NOMO-1 treated with dmso at 0.1 percent for 144 hours (cell line): ENCODE measurements around the gene HDAC9.
"Not testable (repeated sequence)": the region's sequence is repeated elsewhere in the genome, so short reads cannot be mapped to it uniquely, and the experiment has no call there.

ENCODE experiments used
- DNase-seq: peaks from one replicate; lab custom pipeline; 2025; ENCODE audit not compliant: unreplicated experiment; lab: John Stamatoyannopoulos, UW

Gene HDAC9

GRCh38 chr7:18936265-18936664, 440.7 kb downstream of the HDAC9 start:
- DNase-seq: no peak

DNA sequence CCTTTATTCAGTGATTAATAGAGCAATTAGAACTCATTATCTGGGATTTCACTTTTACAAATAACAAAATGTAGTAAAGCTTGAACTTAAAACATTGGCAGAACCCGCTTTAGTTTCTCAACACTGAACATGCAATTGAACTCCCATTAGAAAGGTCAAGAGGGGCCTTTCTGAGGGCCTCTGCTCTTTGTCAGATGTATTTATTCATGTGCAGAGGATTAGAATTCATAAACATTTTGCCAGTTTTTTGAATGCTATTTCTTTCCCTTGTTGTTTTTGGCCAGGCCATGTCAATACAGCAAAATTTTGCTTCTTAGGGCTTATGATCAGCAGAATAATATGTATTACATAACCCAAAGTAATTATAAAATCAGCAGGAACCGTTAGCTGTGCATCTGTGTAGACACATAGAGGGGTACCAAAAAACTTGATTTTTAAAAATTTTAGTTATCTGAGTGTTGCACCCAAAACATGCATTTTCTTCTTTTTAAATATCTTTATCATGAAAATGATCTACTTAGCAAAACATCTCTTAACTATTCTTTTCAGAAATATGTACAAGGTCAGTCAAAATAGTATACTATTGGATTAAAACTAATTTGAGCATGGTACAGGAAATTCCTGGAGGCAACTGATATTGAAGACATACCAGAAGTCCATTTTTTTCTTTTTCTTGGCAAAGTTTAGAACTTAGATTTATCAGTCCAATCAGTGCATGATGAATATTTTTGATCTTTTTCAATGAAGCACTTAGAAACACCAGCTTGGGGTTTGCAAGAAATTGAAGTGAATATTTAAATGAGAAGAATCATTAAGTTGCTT, 444.4 kb downstream of the HDAC9 start:
- DNase-seq: no peak

DNA sequence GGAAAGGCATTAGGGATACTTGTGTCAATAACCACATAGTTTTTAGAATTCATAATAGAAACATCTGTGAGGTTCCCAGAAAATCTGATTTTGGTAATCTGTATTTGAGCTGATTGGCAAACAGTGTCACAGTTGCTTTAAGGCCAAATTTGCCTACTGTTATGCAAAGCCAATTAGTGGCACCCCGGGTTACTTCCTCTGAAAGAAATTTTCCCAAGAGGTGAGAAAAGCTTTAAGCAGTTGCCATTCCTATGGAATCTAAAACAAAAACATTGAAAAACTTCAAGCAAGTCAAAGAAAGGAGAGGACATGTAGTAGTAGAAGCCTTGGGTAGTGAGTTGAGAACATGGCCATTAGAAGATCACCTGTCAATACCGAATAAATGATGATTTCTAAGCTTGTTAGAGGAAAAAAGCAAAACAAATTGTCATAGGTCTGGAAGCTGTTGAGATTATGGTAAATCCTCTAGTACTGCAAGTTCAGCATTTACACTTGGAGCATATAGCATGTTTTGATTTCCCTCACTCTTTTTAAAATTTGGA, 445.1 kb downstream of the HDAC9 start:
- DNase-seq: no peak

DNA sequence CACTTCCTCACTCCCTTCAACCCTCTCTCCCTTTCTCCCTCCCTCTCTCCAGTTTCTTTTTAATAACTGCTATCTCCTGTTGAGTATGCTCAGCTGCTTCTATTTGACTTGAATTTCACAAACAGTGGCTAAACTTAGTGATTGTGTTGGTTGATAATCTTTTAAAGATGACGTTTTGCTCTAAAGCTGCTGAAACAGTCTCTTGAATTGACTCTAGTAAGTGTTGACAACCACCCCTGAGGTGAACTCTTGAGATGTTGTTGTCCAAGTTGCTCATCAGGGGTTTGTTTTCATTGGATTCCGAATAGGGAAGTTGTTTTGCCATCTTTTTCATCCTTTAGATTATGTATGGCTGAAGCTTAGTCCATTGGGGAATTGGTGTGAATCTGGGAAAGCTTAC, 445.7 kb downstream of the HDAC9 start:
- no peak for DNase-seq

DNA sequence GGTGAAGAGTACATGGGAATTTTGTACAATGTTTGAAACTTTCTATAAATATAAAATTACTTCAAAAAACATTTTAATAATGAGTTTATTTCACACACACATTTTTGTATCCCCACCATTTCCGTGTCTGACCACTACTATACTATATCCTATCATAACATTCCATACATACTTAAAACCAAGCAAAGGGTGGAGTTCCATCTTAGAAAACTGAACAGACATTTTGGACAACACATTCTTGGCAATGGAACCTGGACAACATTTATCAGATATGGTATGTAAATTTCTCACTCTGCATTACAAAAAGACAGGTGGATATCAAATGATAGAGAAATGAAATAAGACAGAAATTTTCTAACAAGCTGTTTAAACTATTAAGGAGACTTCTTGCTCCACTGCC, 453.0 kb downstream of the HDAC9 start:
- no peak for DNase-seq

DNA sequence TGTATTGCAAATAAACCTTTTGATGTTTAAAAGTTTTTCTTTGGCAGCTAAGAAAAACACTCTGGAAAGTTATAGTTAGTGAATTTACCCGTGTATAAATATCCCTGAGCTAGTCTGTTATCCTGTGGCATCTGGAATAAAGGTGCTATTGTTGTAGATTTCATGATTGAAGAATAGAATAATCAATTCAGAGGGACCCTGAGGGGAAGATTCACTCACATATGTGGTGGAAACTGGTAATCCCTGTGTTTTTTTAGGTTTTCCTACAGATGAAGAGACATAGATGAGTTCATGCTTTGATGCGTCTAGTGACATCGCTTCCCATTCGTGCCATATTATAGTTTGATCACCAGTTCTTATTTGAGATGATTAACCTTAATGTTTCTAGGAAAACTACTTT, 457.3 kb downstream of the HDAC9 start:
- DNase-seq: no peak

- no peak for DNase-seq
Measured at GRCh38 chr7:18958627-18959026, 463.1 kb downstream of the HDAC9 start.

- no peak for DNase-seq
Measured at GRCh38 chr7:18960725-18961124, 465.2 kb downstream of the HDAC9 start.

GRCh38 chr7:18962031-18962430, 466.5 kb downstream of the HDAC9 start:
- DNase-seq: no peak

GRCh38 chr7:18965657-18966056, 470.1 kb downstream of the HDAC9 start:
- DNase-seq: no peak

GRCh38 chr7:18967755-18968154, 472.2 kb downstream of the HDAC9 start:
- DNase-seq: not testable (repeated sequence)

- DNase-seq: no peak
Measured at GRCh38 chr7:18971839-18972238, 476.3 kb downstream of the HDAC9 start.

- no peak for DNase-seq
Measured at GRCh38 chr7:18974803-18975202, 479.3 kb downstream of the HDAC9 start.

DNA sequence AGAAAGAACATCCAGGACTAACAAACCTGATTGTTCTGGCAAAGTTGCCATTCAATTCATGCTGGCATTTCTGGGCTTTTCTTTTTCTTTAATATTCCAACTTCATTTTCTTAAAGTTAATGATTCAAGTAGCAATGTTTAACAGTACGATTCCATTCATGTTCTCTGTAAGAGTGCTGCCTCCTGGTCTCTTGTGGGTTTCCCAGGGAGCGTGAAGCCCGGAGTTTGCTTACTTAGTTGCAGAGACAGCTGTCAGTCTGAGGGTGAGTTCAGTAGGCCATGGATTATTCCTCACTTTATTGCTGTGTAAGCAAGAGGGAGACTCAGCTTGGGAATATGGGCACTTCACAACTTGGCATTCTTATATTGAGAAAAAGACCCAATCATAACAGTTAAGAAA, 479.7 kb downstream of the HDAC9 start:
- DNase-seq: no peak

- no peak for DNase-seq
Measured at GRCh38 chr7:18975689-18976280, 480.2 kb downstream of the HDAC9 start.

GRCh38 chr7:18976715-18977471, 481.3 kb downstream of the HDAC9 start:
- DNase-seq: no peak

DNA sequence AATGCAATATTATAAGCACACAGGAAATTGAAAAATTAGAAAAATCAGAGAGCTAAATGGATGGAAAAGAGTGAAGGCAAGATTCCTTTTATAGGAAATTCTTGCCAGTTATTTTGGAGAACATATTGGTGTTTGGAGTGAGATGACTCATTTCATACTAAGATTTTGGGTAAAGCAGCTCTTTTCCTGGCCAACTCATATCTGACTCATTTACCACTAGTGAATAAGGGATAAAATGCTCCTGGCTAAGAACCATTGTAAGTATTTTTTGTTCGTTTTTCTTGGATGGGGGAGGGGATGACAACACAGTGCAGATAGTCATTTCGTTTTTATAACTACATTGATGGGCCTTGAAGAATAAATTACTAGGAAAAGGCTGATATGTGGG, 482.6 kb downstream of the HDAC9 start:
- DNase-seq: no peak

DNA sequence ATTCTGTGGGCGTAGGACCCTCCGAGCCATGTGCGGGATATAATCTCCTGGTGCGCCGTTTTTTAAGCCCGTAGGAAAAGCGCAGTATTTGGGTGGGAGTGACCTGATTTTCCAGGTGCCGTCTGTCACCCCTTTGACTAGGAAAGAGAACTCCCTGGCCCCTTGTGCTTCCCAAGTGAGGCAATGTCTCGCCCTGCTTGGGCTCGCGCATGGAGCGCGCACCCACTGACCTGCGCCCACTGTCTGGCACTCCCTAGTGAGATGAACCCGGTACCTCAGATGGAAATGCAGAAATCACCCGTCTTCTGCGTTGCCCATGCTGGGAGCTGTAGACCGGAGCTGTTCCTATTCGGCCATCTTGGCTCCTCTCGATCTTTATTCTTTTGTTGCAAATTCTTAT, 495.2 kb downstream of the HDAC9 start:
- DNase-seq: not testable (repeated sequence)

DNA sequence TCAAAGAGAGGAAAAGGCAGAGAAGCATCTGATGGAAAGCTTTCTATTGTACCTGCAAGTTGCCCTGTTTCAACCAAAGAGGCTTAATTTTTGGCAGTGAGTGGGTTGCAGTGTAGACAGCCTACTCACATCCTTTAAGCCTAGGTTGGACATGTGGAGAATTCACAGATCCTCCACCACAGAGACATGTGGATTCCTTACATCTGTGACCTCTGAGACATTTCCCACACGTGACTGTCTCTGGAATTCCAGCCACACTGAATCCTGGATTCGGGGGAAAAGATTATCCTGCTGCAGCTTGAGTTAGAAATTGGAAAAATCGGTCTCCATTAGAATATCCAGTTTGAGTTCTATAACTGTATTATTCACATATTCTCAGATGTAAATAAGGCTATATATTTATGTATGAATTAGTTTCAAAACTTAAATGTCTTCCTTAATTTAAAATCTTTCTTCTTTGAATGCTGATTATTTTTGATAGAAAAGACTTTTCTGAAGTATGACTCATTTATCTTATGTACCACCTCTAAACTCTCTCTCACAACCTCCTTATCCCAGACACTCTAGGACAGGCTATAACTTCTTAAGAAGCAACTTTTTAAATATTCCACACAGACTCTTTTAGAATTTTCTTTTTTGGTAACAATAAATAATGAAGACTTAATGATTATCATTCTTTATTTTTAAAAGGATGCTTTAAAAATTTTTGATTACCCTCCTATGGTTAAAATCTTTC, 498.6 kb downstream of the HDAC9 start:
- no peak for DNase-seq

- no peak for DNase-seq
Measured at GRCh38 chr7:18995270-18995671, 499.7 kb downstream of the HDAC9 start.

- no peak for DNase-seq
Measured at GRCh38 chr7:18995811-18996426, 500.4 kb downstream of the HDAC9 start.
